B cell (primary cell): ENCODE results near the gene TRIM46. TPM values are rescaled to one million over a fixed set of nuclear protein-coding genes. Genes with fewer than 3 reads are reported as not detected.

Experiments
- ATAC-seq: fragments of 200-7000 bp; cut with Tn5 transposase; one replicate; pipeline ENCODE4 v1.10.0; 2021; ENCODE audit warnings: low read depth, mild to moderate bottlenecking, moderate number of reproducible peaks, moderate library complexity
- CTCF ChIA-PET: fragments of 350-600 bp; sonication (Branson Sonifier 250); formaldehyde crosslinking; loops from one replicate; lab custom pipeline; 2021; ENCODE audit warnings: antibody characterized with exemption, inconsistent platforms; lab: Charles Lee
- POLR2A ChIA-PET: fragments of 350-600 bp; sonication (Branson Sonifier 250); formaldehyde crosslinking; loops from one replicate; lab custom pipeline; 2021; ENCODE audit warnings: antibody characterized with exemption; lab: Charles Lee
- DNase-seq: peaks from one replicate; pipeline ENCODE4 v3.0.0; 2013
- H2AFZ ChIP-seq: 2 replicates; pipeline ENCODE4 v1.6.1; 2012; ENCODE audit warnings: mild to moderate bottlenecking, low read depth, low read length; ENCODE audit not compliant: insufficient read depth, poor library complexity, severe bottlenecking
- H3K27ac ChIP-seq, 2 donors: 1 replicate in 1 of 2; 2 replicates in 1 of 2; pipeline ENCODE4 v1.5.1; 2012 to 2013; ENCODE audit warnings: low read length in 2 of 2, mild to moderate bottlenecking in 2 of 2, moderate library complexity in 1 of 2
- H3K27me3 ChIP-seq, 4 experiments: fragments of 200-600 bp in 1 of 4; sonication (generic) in 1 of 4; replicated peaks in 1 of 4; 1 replicate in 2 of 4; 2 replicates in 2 of 4; pipeline versions ENCODE4 v1.6.1 to v1.7.0; 2013 to 2016; ENCODE audit warnings: low read length in 3 of 4, mild to moderate bottlenecking in 2 of 4, mixed read lengths in 1 of 4, moderate library complexity in 1 of 4; ENCODE audit not compliant: insufficient read depth in 4 of 4, control insufficient read depth in 3 of 4; ENCODE audit errors: control extremely low read depth in 1 of 4
- H3K36me3 ChIP-seq, 2 experiments: replicated peaks in 1 of 2; 1 replicate in 1 of 2; 2 replicates in 1 of 2; pipeline versions ENCODE4 v1.6.1 to v1.7.1; 2013; ENCODE audit warnings: low read length in 1 of 2; ENCODE audit not compliant: insufficient read depth in 2 of 2, control insufficient read depth in 1 of 2; ENCODE audit errors: control extremely low read depth in 1 of 2, extremely low read depth in 1 of 2
- H3K4me1 ChIP-seq, 2 donors: fragments of 200-600 bp in 1 of 2; sonication (generic) in 1 of 2; 1 replicate in 1 of 2; 2 replicates in 1 of 2; pipeline versions ENCODE4 v1.5.1 to v1.6.1; 2013 to 2017; ENCODE audit warnings: low read length in 2 of 2; ENCODE audit not compliant: control insufficient read depth in 2 of 2, insufficient read depth in 2 of 2
- H3K4me2 ChIP-seq: replicated peaks from 2 replicates; pipeline ENCODE3; 2012; ENCODE audit warnings: mild to moderate bottlenecking, low read depth, low read length; ENCODE audit not compliant: poor library complexity, severe bottlenecking
- H3K4me3 ChIP-seq, 5 experiments: fragments of 200-600 bp in 1 of 5; sonication (generic) in 1 of 5; 1 replicate in 3 of 5; 2 replicates in 2 of 5; pipeline versions ENCODE4 v1.5.1 to v1.7.0; 2011 to 2016; ENCODE audit warnings: low read length in 4 of 5, mild to moderate bottlenecking in 4 of 5, low read depth in 2 of 5, control low read depth in 1 of 5, moderate library complexity in 1 of 5; ENCODE audit not compliant: insufficient read depth in 1 of 5; ENCODE audit errors: control extremely low read depth in 1 of 5, extremely low read depth in 1 of 5
- H3K79me2 ChIP-seq: fragments of 200-600 bp; sonication (generic); one replicate; pipeline ENCODE4 v1.6.0; 2016; ENCODE audit warnings: low read length; ENCODE audit not compliant: control insufficient read depth, insufficient read depth
- H3K9ac ChIP-seq: fragments of 200-600 bp; sonication (generic); 2 replicates; pipeline ENCODE4 v1.6.1; 2017; ENCODE audit warnings: mild to moderate bottlenecking, low read length, moderate library complexity
- H3K9me3 ChIP-seq, 3 donors: one replicate each; pipeline versions ENCODE4 v1.6.1 to v1.7.1; 2013; ENCODE audit warnings: low read length in 2 of 3; ENCODE audit not compliant: control insufficient read depth in 2 of 3, insufficient read depth in 1 of 3; ENCODE audit errors: control extremely low read depth in 1 of 3
- H4K20me1 ChIP-seq: 2 replicates; pipeline ENCODE4 v1.6.0; 2012; ENCODE audit warnings: mild to moderate bottlenecking, low read length; ENCODE audit not compliant: insufficient read depth, control insufficient read depth, poor library complexity, severe bottlenecking
- H3K27ac Mint-ChIP-seq: one replicate; pipeline ENCODE4 v1.8.0; 2021; ENCODE audit warnings: mixed read lengths
- H3K27me3 Mint-ChIP-seq: one replicate; pipeline ENCODE4 v1.8.0; 2021; ENCODE audit warnings: mixed read lengths
- H3K4me1 Mint-ChIP-seq: one replicate; pipeline ENCODE4 v1.8.0; 2021; ENCODE audit warnings: mixed read lengths
- H3K4me3 Mint-ChIP-seq: one replicate; pipeline ENCODE4 v1.8.0; 2021; ENCODE audit warnings: mixed read lengths
- H3K9me3 Mint-ChIP-seq: one replicate; pipeline ENCODE4 v1.8.0; 2022; ENCODE audit warnings: mixed read lengths; ENCODE audit not compliant: insufficient read depth
- CTCF ChIP-seq: fragments of 200-600 bp; IDR thresholded peaks from one replicate; pipeline ENCODE4 v1.8.0; 2022; ENCODE audit warnings: antibody characterized with exemption, mild to moderate bottlenecking
- EZH2 ChIP-seq: IDR thresholded peaks from 2 replicates; pipeline ENCODE4 v1.6.1; 2012; ENCODE audit warnings: borderline replicate concordance, low read depth, mild to moderate bottlenecking, moderate library complexity, low read length; ENCODE audit not compliant: insufficient read depth, poor library complexity, severe bottlenecking
- WGBS: methylation state at CpG from one replicate; pipeline ENCODE4 v1.1.5; 2013; ENCODE audit warnings: missing lambda C conversion rate; ENCODE audit not compliant: insufficient coverage; 5-methylcytosine and 5-hydroxymethylcytosine counted together
- intact Hi-C: fragments of 100-400 bp; cut with micrococcal nuclease; formaldehyde crosslinking; loops from one replicate; pipeline ENCODE4 v1.10.0; 2022
- polyA plus RNA-seq: library from polyadenylated mRNA; depleted of rRNA; stranded (reverse); fragments of >200 nt; gene quantifications from 2 replicates; pipeline ENCODE4 v1.2.3, GENCODE V29; 2012
- total RNA-seq, 2 donors: library from RNA; stranded (reverse); fragments of 120-200 nt in 1 of 2; gene quantifications; 1 replicate in 1 of 2; 2 replicates in 1 of 2; pipeline versions ENCODE4 v1.2.3 to v1.2.4, GENCODE V29; 2013 to 2022

TRIM46 gene
- total and polyA plus RNA-seq, 2 donors (not counting 1 experiment from before 2014, with no cell fraction given): 2.6 to 3.4 TPM

- no peaks in the 10 kb centered on the region for H3K27me3 Mint-ChIP-seq
- no peak for ATAC-seq
- ChIA-PET CTCF (interaction anchor here (1.0 to 5.3 kb wide), 7 partner anchors 11 to 52 kb away, joined by 3 to 51 read pairs (median 4); partner anchors contain the start of gene KRTCAP2), POLR2A (interaction anchor here (0.6 to 2.6 kb wide), 2 partner anchors 13 to 138 kb away, joined by 3 to 21 read pairs; no protein-coding TSS in a partner anchor)
- peak overlapping the region; percentile 98 for H3K27ac Mint-ChIP-seq
- Histone ChIP-seq H4K20me1 (peaks cover 9% of the 10 kb centered on the region), H3K79me2 (peaks cover 33% of the 10 kb centered on the region), H3K4me1 (peaks cover 22 to 29% of the 10 kb centered on the region in 2 donors), H3K4me3 (peak overlapping the region; percentile 60 to 99 (median 92)), H3K27ac (peak overlapping the region; percentile 99 to 100), H3K36me3 (peaks cover 0 to 5% of the 10 kb centered on the region in 2 experiments), H3K9ac (peak overlapping the region; percentile 100), H3K27me3 (no peaks in the 10 kb centered on the region), H3K4me2 (peak overlapping the region; percentile 84), H2AFZ (no peak overlapping the region), H3K9me3 (no peaks in the 10 kb centered on the region)
- TF ChIP-seq EZH2 (no peak), CTCF (no peak)
- WGBS: 90% methylated on average over 2 of the region's 6 CpGs
- H3K4me1 Mint-ChIP-seq: peaks cover 48% of the 10 kb centered on the region
- intact Hi-C loops: no loop called here
- DNase-seq: no peak
- peak overlapping the region; percentile 100 for H3K4me3 Mint-ChIP-seq
- no peaks in the 10 kb centered on the region for H3K9me3 Mint-ChIP-seq
These were observed 36.3 kb upstream of the TRIM46 start for GRCh38 chr1:155137154-155137949.
